GM12892 (cell line): ENCODE measurements around the gene MDH1.

ENCODE experiments used
- POLR2A ChIP-seq: IDR thresholded peaks from 2 replicates; pipeline ENCODE4 v1.6.1; 2011; ENCODE audit warnings: low read depth, low read length, control low read depth
- POLR2AphosphoS5 ChIP-seq: IDR thresholded peaks from 2 replicates; pipeline ENCODE4 v1.6.1; 2011; ENCODE audit warnings: low read depth, low read length, control low read depth

DNA sequence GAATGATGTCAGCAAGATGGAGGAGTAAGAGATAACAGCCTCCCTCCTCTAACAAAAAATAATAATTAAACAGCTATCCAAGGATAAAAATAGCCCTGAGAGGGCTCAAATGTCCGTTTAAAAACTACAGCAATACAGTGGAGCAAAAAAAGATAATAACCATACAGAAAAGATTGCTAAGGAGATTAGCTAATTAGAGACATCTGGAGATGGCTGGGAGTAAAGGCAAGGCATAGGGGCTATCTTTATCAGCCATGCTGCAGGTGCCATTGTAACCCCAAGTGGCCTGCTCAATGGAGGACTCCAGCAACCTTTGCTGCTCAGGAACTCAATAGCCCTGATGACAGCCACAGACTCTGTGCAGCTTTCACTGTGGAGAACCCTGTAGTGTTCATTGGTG is 42.7 kb downstream of the MDH1 start:
- TF ChIP-seq POLR2A (no peak), POLR2AphosphoS5 (no peak)
